DMS 273 treated with DMSO at 0.1 percent for 48 hours (cell line): ENCODE measurements around the gene SEPSECS.

ENCODE experiments used
- DNase-seq: peaks from one replicate; lab custom pipeline; 2025; lab: John Stamatoyannopoulos, UW

Gene SEPSECS

DNA sequence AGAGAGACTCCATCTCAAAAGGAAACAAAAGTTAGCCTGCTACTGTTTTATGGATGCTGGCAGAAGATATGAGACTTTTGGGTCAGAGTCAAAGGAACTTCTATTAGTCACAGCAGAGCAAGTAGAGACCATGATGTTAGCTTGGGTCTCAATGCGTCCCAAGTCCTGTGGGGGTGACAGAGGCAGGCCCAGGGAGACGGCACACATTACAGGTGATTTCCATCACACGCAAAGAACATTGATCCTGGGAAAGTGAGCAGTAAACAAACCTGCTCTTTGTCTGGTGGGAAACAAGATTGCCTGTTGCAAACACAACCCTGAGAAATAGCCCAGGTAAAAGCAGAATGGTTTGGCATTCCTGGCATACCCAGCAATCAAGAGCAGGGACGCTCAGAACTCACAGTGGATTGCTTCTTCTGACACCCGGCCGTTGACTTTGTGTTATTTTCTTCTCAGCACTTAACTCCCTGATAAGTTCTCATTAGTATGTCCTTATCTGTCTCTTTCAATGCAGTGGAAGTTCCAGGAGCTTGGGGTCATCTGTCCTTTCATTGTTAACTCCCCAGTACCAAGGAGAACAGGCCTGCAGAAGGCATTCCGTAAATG, 78.3 kb downstream of the SEPSECS start:
- no peak for DNase-seq

DNA sequence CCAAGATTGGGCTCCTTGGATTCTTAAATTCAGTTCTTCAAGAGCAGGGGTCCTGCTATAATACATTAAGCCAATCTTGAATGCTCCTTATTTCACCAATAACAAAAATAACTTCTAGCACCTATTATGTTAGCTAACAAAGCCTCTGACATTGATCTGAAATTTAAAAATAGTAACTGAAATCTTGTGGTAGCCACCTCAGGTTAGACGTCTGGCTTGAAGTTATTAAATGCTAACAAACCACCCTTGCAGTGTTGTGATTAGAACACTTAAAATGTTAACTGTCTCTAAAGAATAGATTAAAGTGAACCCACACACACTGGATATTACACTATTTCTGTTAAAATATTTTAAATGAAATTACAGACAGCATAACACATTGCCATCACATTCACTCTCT, 79.7 kb downstream of the SEPSECS start:
- DNase-seq: no peak

DNA sequence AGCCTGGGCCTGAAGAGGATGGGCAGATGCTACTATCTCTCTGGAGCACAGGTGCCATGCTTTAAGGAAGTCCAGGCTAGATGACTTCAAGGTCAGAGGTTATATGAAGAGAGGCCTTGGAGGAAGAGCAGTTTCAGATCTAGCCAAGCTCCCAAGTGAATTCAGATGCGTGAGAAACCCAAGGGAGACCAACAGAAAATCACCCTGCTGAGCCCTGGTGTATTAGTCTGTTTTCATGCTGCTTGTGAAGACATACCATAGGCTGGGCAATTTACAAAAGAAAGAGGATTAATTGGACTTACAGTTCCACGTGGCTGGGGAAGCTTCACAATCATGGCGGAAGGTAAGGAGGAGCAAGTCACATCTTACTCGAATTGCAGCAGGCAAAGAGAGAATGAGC, 81.7 kb downstream of the SEPSECS start:
- no peak for DNase-seq

DNA sequence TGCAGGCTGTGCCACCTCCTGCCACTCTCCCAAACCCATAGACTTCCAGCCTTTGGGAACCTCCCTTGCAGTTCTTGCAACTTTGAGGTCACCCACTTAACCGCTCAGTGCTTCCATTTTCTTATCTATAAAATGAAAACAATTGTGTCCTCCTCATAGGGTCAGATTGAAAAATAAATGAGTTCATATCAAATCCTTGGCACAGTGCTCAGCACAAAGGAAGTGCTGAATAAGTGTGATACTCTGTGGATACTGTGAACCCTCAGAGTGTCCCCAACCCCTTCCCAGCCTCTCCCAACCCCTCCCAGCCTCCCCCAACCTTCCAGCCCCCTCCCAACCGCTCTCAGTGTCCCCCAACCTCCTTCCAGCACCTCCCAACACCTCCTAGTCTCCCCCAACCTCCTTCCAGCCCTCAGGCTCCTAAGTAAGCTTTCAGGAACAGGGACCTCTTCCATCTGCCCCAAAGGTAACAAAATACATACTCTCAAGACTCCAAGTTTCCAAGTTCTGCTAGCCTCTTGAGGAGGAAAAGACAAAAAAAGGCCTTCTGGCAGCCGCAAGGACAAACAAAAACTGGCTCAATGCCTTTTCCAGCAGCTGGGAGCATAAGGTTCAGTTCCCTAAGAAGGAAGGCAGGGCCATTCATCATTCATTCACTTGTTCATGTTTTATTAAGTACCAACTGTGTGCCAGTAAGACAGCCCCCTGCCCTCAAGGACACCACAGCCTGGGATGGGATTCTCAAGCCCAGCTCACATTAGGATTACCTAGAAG, 83.4 kb downstream of the SEPSECS start:
- DNase-seq: no peak

DNA sequence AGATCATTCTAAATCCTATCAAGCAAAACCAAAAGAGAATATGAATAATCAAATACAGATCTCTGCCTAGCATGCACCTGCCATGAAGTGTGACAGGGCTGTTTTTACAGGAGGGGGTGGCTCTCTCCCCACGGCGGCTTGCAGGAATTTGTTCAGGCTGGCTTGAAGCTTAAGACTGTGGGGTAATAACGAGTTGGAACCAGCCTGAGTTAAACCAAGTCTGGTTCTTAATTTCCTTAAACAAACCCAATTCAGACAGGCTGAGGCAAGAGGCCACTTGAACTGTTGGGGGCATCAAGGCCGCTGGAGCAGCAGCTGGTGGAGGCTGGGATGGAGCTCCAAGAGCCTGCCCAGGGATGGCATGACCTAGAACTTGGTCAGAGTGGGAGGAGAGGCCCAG, 84.4 kb downstream of the SEPSECS start:
- DNase-seq: no peak

DNA sequence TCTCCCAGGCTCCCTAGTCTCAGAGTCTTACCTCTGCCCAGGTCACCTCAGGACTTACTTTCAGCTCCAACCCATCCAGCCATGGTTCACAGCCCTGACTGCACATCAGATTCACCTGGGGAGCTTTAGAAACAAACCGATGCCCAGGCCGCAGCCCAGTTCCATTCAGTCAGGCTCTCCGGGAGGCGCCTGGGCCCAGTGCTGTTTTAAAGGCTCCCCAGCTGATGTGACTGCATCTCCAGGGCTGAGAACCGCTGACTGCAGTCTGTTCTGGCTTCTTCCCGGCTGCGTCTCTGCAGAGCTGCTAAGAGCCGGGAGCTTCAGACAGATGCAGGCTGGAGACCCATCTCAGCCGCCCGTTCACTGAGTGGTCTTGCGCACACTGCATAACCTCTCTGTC, 85.1 kb downstream of the SEPSECS start:
- DNase-seq: no peak

DNA sequence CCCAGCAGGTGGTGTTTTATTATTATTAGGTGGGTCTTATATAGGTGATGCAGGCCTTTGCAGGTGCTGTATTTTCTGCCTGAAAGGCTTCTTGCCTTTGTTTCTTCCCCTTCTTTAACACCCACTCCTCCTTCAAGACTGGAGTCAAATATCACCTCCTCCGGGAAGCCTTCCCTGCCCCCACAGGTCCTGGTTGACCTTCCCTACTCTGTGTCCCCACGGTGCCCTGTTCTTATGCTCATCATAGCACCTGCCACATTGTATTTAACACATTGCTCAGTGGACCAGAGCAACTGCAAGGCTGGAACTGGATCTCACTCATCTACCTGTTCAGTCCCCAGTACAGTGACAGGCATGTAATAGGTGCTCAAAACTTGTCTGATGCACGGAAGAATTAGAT, 89.7 kb downstream of the SEPSECS start:
- no peak for DNase-seq
